Stimulated activated CD8-positive, alpha-beta memory T cell treated with anti-CD3 and anti-CD28 coated beads, Interleukin-12 subunit alpha, Interleukin-12 subunit beta, amount 100 ng/mL, for 24 hours (primary cell): ENCODE measurements around the gene MORC1.

Experiments
- DNase-seq: peaks from one replicate; pipeline ENCODE4 v3.0.0-alpha.2; 2020; ENCODE audit errors: extremely low read depth

The MORC1 gene

GRCh38 chr3:109025896-109026295 is 92.0 kb downstream of the MORC1 start:
- DNase-seq: no peak

- no peak for DNase-seq
Observed at GRCh38 chr3:109023656-109024254, 94.2 kb downstream of the MORC1 start.

- no peak for DNase-seq
Observed at GRCh38 chr3:109023167-109023566, 94.8 kb downstream of the MORC1 start.

GRCh38 chr3:109021556-109021955 is 96.4 kb downstream of the MORC1 start:
- no peak for DNase-seq

- no peak for DNase-seq
Observed at GRCh38 chr3:109018828-109019227, 99.1 kb downstream of the MORC1 start.

GRCh38 chr3:109005443-109005842 is 112.5 kb downstream of the MORC1 start:
- no peak for DNase-seq

GRCh38 chr3:108998436-108998835 is 119.5 kb downstream of the MORC1 start:
- no peak for DNase-seq

- no peak for DNase-seq
Observed at GRCh38 chr3:108985844-108986243, 132.1 kb downstream of the MORC1 start.

GRCh38 chr3:108983051-108983450 is 134.9 kb downstream of the MORC1 start:
- no peak for DNase-seq

GRCh38 chr3:108976058-108976457 is 141.9 kb downstream of the MORC1 start:
- no peak for DNase-seq

- no peak for DNase-seq
Observed at GRCh38 chr3:108973019-108973418, 144.9 kb downstream of the MORC1 start.

GRCh38 chr3:108972482-108972881 is 145.5 kb downstream of the MORC1 start:
- no peak for DNase-seq

- no peak for DNase-seq
Observed at GRCh38 chr3:108970561-108970960, 147.4 kb downstream of the MORC1 start.

- DNase-seq: no peak
Observed at GRCh38 chr3:108966773-108967172, 151.2 kb downstream of the MORC1 start.

- DNase-seq: no peak
Observed at GRCh38 chr3:108959017-108959416, 158.9 kb downstream of the MORC1 start.

- no peak for DNase-seq
Observed at GRCh38 chr3:108953700-108954099, 164.2 kb downstream of the MORC1 start, which contains the start of gene GUCA1C. GUCA1C (minus strand) TSS chr3:108953879; CDS start chr3:108953762, 117 bp downstream.

GRCh38 chr3:108953210-108953609 is 164.7 kb downstream of the MORC1 start:
- no peak for DNase-seq

- DNase-seq: no peak
Observed at GRCh38 chr3:108951820-108952501, 166.0 kb downstream of the MORC1 start.

GRCh38 chr3:108947855-108948254 is 170.1 kb downstream of the MORC1 start:
- no peak for DNase-seq

- DNase-seq: no peak
Observed at GRCh38 chr3:108946292-108947285, 171.3 kb downstream of the MORC1 start.

GRCh38 chr3:108940568-108941263 is 177.2 kb downstream of the MORC1 start:
- no peak for DNase-seq

- no peak for DNase-seq
Observed at GRCh38 chr3:108940166-108940565, 177.8 kb downstream of the MORC1 start.
